SHP77 (cell line): Measurements from ENCODE around the gene ITGAV.
A peak's percentile ranks its signal among the peaks of the same experiment; 100 is the strongest.

Experiments used
- DNase-seq, 2 experiments: peaks; one replicate each; lab custom pipeline; 2025; lab: John Stamatoyannopoulos, UW

Gene ITGAV

DNA sequence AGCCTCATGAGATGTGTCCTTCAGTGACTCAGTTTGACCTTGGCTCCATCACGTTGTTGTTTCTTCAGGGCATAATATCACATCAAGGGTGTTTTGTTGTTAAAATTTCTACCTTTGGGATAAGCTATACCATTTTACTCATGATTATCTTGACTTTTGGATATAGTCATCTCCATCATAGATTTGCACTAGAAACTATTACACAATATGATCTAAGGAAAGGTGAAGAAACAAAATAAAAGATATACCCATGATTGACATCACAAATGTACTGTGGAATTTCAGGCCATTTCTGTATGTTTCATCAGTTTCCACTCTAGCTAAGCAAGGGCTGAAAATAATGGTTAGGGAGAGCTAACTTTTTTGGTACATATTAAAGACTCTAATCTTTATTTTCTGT, 79.3 kb downstream of the ITGAV start:
- no peak for DNase-seq

DNA sequence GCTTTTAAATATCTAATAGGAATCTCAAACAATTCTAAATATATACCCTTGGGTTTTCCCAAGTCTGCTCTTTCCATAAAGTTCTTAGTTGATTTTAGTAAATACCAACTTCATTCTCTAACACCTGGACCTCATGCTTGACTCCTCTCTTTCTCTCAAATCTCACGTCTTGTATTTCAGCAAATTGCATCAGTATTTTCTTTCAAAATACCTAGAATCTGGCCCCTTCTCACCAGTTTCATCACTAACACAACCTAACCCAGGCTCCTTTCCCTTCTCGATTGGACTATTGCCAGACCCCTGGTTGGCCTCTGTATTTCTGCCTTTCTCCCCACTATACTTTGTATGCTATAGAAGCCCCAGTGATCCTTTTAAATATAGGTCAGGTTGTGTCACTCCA, 81.0 kb downstream of the ITGAV start:
- no peak for DNase-seq

DNA sequence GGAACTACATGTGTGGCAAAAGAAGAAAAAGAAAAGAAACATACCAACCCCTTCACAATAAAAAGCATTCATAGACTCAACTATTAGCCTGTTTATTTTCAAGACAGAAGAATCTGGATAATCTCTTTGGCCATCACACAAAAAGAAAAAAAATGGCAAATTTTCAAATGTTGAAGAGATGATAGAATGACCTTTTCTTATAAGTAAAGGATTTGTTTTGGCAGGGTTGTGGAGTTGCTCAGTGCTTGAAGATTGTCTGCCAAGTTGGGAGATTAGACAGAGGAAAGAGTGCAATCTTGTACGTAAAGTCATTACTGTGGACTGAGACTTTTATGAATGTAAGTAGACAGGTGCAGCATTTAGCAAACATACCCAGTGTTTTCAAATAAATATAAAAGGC, 85.5 kb downstream of the ITGAV start:
- no peak for DNase-seq

DNA sequence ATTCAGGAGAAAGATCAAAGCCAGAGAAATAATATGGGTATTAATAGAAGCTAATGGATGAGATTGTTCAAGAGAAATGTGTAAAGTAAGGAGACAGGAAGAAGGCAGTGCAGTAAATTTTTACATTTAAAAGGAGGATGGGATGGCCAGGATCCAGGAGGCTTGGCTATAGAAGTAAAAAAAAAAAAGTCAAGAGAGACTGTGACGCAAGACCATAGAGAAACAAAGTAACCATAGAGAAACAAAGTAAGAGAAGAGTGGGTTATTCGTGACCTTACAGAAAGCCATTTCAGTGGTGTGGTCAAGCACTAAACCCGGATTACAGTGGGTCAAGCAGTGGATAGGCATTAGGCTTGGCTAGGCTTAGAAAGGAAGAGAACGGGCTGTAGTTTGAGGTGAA, 93.5 kb downstream of the ITGAV start:
- DNase-seq, result no peak

DNA sequence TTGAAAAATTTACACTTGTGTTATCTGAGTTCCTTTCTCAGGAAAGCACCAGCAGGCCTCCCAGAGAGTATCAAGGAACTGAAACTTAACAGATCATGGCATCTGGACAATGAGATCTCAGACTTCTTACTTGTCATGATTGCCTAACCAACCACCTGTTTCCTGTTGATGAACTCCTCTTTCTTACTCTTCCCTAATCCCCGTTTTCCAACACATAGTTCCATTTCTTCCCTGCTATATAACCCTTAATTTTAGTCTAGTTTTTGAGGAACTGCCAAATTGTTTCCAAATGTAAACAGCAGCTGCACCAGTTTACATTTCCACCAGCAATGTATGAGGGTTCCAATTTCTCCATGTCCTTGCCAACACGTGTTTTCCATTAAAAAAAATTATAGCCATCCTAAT, 98.0 kb downstream of the ITGAV start:
- DNase-seq, result no peak

DNA sequence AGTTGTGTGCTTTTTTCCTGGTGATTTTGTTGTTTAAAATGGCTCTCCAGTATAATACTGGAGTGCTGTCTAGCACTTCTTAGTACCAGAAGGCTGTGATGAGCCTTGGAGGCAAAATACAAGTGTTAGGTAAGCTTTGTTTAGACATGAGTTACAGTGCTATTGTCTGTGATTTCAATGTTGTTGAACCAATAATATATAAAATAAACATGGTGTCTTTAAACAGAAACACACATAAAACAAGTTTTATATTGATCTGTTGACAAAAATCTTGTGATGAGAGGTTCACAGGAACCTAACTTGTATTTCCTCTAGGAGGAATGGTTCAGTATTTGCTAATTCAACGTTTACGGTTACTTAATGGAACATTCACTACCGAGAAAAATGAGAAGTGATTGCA, 99.0 kb downstream of the ITGAV start:
- no peak for DNase-seq

DNA sequence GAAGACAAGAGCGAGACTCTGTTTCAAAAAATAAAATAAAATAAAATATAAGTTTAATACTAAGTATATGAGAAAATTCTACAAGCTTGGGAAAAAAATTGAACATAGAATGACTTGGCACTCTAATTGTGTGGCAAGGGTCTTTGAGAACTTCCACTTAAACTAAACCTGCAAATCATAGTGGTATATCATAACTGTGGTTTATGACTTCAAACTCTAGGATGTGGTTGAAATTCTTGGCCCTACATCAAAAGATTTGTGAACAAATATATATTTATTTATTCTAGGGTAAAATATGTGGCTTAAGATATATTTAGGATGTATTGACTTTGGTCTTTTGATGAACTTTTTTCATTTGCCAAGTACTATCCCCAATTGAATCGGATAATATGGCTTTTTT, 100.9 kb downstream of the ITGAV start:
- no peak for DNase-seq

DNA sequence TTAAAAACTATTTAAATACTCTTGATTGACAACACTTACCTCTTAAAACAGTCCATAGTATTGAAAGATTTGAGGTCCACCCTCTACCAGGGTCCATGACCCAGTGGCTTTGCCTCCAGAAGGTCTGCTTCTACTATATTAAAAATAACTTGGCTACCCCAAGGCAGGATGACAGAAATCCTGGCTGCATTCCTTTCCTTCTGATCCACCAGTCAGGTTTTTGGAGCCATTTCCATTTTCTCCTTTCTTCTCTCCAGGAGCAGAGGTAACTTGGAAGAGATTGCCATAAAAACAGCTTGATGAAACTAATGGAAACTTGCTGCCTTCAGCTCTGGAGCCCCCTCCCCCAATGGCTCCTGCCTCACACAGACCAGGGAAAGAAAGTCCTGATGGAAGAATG, 101.4 kb downstream of the ITGAV start:
- DNase-seq, result no peak

DNA sequence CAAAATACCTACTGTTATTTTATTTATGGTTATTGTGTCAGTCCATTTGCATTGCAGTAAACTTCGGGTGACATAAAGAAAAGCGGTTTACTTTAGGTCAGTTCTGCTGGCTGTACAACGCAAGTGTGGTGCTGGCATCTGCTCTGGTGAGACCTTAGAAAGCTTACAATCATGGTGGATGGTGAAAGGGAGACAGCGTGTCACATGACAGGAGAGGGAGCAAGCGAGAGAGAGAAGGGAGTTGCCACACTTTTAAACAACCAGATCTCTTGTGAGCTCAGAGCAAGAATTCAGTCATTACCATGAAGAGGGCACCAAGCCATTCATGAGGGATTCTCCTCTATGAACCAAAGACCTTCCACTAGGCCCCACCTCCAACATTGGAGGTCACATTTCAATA, 102.0 kb downstream of the ITGAV start:
- no peak for DNase-seq

DNA sequence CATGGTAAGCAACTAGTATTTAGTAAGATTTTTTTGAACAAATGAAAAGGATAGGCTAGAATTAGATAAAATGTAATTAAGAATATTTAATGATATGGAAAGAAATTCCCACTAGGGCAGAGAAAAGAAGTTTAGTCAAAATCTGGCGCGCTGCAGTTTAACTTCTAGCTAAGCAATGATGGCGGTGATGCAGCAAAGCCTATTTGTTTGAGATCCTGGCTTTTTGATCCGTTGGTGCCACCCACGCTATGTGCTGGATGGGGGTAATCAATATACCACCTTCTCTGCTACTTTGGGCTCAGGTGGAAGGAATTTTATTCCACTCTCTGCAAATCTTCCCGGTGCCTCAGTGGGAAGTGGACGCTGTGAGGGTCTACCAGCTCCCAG, 103.6 kb downstream of the ITGAV start:
- DNase-seq, result peak in 1 of 2 experiments; percentile 58

DNA sequence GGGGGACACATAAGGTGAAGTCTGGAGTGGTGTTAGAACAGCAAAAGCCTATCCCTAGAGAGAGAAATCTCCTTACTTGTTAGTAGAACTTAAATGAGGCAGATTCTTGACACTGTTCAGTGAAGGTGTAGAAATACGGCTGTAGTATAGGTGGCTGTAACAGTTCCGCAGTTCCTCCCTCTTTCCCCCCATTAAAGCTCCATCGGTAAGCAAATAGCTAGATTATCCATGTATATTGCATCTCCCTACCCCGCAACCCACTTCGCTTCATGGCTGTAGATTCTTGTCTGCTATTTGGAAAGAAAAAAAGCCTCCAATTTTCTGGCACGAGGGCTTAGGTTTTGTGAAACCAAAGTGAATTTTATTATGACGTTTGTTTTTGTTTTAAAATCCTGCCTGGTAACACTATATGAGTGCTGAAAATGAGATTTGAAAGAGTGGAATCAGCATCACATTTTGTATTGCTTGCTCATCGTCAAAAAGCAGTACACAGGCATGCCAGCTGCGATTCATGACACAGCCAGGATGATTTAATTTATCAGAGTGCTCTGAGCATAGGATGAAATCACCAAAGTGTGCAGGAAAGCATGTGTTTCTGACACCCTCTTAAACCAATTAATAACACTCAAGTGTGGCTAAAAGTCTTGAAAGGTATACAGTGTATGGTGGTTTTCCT, 105.4 kb downstream of the ITGAV start:
- peak; percentile 7 to 21 for DNase-seq

DNA sequence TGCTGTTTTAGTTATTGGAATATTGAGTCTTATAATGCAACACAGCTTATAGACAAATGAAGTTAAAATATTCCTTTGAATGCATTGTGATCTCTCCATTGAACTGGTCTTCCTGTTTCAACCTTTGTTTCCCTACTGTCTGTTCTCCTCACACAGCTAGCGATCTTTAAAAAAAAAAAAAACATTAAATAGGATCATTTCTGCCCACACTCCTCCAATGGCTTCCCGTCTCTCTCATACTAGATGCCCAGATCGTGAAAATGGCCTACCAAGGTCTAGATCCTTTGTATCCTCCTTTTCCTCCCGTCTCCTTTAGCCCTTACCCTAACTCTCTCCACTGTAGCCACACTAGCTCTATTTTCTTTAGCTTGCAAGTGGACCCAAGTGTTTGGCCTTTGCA, 106.4 kb downstream of the ITGAV start:
- no peak for DNase-seq

DNA sequence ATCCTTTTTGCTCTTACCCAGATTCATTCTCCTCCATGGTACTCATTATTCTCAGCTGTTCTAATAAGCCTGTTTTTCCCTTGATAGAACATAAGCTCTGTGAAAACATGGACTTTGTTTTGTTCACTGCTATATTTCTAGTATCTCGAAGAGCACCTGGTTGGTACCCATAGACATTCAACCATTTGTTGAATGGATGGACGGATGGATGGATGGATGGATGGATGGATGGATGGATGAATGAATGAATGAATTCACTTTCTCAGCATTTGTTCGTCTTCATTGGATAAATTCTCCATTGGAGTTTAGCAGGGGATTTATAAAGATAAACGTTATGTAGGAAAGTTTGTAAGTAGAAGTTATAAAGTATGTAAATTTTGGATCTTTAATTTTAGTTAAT, 106.9 kb downstream of the ITGAV start:
- DNase-seq, result no peak

DNA sequence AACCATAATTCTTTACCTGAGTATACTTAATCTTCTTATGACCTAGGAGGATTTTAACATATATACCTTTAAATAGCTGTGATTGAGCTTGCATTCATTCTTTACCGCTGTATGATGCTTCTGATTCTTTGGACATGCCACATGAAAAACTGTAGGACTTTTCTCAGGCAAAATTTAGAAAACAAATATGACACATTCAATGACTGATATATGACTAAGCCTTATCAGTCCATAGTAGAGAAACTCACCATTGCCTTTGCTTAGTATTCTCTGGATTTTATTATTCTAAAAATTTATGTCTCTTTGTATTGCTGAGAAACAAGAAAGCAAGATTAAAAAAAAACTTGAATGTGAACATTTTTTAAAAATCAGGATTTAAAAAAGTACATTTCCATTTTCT, 107.7 kb downstream of the ITGAV start:
- DNase-seq, result no peak

DNA sequence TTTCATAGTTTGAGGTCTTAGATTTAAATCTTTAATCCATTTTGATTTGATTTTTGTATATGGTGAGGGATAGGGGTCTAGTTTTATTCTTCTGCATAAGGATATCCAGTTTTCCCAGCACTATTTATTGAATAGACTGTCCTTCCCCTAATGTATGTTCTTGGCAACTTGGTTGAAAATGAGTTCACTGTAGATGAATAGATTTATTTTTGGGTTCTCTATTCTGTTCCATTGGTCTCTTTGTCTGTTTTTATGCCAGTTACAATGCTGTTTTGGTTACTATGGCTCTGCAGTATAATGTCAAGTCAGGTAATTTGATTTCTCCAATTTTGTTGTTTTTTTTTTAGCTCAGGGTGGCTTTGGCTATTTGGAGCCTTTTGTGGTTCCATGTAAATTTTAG, 109.9 kb downstream of the ITGAV start:
- no peak for DNase-seq

DNA sequence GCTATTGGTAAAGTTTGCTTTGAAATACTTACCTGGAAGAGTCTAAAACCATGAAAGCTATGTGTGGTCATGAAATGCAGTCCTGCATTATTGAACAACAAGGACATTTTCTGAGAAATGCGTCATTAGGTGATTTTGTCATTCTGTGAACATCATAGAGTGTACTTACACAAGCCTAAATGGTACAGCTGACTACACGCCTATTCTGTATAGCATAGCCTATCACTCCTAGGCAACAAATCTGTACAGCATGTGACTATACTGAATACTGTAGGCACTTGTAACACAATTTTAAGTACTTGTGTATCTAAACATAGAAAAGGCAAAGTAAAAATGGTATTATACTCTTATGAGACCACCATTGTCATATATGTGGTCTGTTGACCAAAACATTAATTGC, 112.2 kb downstream of the ITGAV start:
- DNase-seq, result no peak

DNA sequence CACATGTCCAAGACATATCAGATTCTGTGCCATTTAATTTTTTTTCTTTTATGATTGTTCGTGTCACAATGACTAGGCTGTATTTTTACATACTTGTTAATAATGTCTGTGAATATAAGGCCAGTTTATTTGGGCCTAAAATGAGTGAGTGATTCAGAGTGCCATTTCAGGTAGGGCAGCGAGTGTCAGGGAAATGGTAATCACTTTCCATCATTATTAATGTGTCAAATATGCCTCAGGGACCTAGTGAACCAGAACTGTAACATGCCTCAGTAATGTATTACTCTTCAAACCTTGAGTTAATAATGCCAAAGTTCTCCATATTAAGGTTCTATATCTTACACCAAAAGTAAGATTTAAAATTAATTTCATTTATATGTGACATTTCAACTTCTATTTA, 112.6 kb downstream of the ITGAV start:
- DNase-seq, result no peak

DNA sequence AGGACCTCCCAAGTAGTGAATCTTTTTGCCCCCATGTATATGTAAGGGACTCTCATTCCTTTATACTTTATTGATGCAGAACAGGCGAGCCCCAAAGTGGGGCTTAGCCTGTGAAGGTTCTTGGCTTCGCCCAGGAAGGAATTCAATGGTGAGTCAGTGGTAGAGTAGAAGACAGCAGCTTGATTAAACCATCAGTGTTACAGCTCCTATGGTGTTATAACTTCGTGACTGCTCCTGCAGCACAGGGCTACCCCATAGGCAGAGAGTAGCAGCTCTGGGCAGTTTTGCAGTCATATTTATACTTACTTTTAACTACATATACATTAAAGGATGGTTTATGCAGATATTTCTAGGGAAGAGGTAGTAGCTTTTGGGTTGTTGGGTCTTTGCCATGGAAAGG, 115.0 kb downstream of the ITGAV start:
- DNase-seq, result no peak

DNA sequence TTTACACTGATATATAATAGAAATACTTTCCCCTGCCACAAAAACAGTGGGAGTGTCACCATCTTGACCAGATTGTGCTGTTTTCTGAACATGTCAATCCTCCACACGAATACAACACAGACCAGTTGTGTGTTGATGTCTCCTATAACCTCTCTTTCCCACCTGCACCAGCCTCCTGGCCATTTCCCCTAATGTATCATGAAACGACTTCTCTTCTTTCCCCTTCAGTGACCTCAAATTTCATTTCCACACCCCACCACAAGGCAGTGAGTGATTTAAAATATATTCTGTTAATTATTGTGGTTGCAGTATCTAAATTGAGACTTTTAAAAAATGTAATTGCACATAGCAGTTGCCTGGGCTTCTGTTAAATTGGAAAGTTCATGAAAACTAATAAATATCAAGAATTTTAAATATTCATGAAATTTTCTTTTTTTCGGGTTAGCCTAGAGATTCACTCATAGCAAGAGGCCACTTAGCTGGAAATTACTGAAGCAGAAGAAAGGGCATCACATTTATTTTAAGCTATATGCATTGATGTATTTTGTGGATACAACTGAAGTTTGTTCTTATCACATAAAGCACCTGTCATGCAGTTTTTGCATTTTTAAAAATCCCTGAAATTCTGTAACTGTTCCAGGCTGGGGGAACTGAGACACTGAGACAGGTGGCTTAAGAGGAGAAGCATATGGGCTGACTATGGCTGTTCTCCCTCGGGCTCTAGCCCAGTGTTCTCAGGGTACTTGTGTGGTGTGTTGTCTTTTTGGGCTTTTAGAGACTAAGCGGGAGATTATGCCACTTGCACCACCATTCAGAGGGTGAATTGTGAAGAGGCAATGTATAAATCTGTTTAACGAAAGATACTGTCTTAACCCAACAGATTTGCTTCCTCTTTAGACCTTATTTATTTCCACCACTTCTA, 119.9 kb downstream of the ITGAV start:
- DNase-seq, result no peak

DNA sequence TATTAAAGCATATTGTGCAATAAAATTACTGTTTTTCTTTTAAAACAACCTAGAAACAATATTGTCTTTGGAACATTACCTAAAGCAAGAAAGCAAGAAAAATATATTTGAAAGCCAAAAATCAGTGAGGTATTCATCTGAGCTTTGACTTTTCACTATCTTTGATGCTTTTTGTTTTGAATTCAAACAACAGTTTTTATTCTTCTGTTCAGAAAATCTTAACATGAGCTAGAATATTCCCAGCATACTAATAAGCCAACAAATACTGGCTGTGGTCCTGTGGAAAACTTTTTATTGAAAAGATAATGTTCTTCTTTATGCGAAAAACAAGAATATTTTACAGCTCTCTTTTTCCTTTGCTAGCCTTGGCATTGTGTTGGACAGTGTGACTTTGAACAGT, 123.8 kb downstream of the ITGAV start:
- DNase-seq, result no peak

DNA sequence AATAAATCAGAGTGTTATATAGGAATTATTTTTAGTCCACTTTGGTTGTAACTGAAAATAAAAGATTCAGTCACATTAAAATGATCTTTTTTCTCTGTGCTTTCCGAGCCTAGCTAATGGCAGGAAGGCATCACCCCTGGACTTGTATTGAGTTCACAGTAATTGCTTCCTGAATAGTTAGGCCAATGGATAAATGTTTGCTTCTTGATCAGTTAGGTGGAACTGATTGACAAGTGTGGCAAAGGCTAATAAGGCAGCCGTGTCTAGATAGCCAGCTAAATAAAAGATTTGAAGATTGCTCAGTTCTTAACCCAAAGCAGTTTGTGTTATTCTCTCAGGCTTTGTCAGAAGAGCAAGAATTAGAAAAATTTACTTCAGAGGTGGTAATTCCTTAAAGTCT, 124.8 kb downstream of the ITGAV start:
- no peak for DNase-seq

DNA sequence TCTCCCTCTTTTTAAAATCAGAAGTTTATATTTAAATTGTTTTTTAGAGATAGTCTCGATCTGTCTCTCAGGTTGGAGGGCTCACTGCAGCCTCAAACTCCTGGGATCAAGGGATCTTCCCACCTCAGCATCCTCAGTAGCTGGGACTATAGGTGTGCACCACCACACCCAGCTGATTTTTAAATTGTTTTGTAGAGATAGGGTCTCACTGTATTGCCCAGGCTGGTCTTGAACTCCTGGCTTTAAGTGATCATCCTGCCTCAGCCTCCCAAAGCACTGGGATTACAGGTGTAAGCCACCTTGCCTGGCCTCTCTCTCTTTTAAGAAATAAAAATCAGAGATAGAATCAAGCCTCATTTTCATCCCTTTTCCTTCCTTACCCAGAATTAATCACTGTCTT, 126.1 kb downstream of the ITGAV start:
- no peak for DNase-seq

DNA sequence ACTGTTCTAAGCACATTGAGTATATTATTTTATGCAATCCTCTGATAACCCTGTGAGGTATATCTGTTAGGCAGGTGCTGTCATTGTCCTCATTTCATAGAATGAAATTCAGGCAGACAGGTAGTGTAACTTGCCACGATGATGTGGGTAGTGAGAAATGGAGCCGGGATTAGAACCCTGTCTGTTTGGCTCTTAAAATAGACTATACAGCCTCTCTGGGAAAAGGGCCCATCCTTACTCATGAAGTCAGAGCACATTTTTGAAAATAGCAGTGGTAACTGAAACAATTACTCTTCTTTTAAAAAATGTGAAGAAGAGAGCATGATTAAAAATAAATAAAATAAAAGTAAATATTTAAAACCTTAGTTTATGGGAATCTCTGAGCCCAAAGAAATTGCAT, 127.0 kb downstream of the ITGAV start:
- DNase-seq, result no peak
